ENCODE measurements around the gene TMEM163. TPM values are rescaled to one million over a fixed set of nuclear protein-coding genes. Genes with fewer than 3 reads are reported as not detected.

The TMEM163 gene
- total RNA-seq, 6 donors from 2014 or later: 19.3 to 71.6 (median 26.7) TPM

DNA sequence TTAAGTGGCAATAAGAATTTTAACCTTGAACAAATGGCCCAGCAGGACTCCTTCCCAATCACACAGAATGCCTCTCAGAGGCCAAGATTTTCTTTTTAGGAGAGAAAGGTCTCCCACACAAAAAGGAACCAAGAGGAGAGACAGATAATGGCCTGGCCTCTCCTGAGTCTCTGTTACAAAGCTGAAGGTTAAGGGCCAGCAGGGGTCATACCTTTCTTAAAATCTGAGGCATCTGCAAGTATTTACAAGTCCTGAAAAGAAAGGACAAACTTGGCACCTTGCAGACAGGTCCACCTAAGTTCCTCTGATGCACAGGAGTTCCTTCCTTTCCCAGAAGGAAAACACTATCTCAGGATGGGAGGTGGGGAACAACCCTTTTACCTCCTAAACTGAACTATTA, 142.3 kb downstream of the TMEM163 start:
- no peaks in the 10 kb centered on the region for H3K36me3 ChIP-seq
- DNase-seq: no peak
- ATAC-seq (ENCODE audit: low FRiP score in 2 of 2): no peak
- H3K4me1 ChIP-seq: peaks cover 0 to 1% (median 0%) of the 10 kb centered on the region in 4 donors
- no peaks in the 10 kb centered on the region for H3K27me3 ChIP-seq
- H3K9me3 ChIP-seq: no peaks in the 10 kb centered on the region
- no peak overlapping the region for H3K27ac ChIP-seq
- no peak overlapping the region for H3K4me3 ChIP-seq
- no peak for TF ChIP-seq POLR2A (IDR thresholded peaks at IDR 0.05)
- TF ChIP-seq POLR2AphosphoS5 (IDR thresholded peaks at IDR 0.05): no peak
- TF ChIP-seq EP300 (IDR thresholded peaks at IDR 0.05): no peak
- TF ChIP-seq, protein P1, sequence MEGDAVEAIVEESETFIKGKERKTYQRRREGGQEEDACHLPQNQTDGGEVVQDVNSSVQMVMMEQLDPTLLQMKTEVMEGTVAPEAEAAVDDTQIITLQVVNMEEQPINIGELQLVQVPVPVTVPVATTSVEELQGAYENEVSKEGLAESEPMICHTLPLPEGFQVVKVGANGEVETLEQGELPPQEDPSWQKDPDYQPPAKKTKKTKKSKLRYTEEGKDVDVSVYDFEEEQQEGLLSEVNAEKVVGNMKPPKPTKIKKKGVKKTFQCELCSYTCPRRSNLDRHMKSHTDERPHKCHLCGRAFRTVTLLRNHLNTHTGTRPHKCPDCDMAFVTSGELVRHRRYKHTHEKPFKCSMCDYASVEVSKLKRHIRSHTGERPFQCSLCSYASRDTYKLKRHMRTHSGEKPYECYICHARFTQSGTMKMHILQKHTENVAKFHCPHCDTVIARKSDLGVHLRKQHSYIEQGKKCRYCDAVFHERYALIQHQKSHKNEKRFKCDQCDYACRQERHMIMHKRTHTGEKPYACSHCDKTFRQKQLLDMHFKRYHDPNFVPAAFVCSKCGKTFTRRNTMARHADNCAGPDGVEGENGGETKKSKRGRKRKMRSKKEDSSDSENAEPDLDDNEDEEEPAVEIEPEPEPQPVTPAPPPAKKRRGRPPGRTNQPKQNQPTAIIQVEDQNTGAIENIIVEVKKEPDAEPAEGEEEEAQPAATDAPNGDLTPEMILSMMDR (IDR thresholded peaks at IDR 0.05): no peak

DNA sequence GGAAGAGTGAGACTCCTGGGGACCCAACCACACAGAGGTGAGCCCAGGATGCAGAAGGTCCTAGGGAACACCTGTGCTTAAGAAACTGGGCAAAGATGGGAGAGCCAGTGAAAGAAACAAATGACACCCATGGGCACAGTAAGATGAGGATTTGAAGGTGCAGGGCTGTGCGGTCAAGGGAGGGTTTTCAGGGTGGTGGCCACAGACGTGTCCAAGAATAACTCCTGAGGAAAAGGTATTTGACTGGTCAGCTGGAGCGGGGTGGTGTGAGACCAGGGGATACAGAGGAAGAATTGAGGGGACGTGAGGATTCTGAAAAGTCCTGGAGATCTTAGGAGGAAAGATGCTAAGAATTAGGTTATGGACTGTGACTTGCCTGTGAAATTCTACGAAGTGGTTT, 142.9 kb downstream of the TMEM163 start:
- WGBS, 2 donors: 80 to 93% methylated on average over 5 of the region's 5 CpGs

DNA sequence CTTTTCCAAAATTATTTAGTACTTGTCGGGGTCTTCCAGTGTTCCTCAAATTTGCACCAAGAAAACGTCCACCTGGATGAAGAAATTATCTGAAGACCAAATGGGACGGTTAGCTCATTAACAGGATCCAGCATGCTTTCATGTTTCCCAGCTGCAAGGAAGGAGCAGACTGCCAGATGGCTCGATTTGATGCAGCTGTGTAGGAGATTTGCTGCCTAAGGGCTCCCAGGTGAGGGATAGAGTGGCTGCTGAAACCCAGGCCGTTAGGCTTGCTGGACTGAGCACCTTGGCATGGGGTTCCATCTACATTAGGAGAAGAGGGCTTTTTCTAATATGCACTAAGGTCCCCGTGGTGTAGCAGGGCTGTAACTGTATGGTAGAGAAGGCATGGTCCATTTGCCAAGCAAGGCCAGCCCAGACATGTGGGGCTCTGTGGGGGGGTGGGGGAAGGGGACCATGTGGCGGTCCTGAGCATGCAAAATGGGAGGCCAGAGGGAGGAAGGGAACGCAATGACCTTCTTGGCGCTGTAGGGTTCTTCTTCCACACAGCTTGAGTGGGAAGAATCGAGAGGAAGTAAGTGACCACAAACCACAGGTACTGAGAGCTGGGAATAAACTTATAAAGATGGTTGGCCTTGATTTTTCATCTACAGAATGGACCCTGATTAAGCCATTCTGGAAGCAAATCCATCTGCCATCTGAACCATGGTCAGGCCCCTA, 144.0 kb downstream of the TMEM163 start:
- TF ChIP-seq EP300 (IDR thresholded peaks at IDR 0.05): no peak
- TF ChIP-seq POLR2A (IDR thresholded peaks at IDR 0.05): no peak
- TF ChIP-seq POLR2AphosphoS5 (IDR thresholded peaks at IDR 0.05): no peak
- TF ChIP-seq, protein P1 (IDR thresholded peaks at IDR 0.05): no peak
- ATAC-seq (ENCODE audit: low FRiP score in 2 of 2): no peak
- H3K36me3 ChIP-seq: no peaks in the 10 kb centered on the region
- H3K27ac ChIP-seq: no peak overlapping the region
- H3K9me3 ChIP-seq: no peaks in the 10 kb centered on the region
- no peak overlapping the region for H3K4me3 ChIP-seq
- DNase-seq: no peak
- no peaks in the 10 kb centered on the region for H3K27me3 ChIP-seq
- H3K4me1 ChIP-seq: no peaks in the 10 kb centered on the region
- 77 to 80% methylated on average over 9 to 10 of the region's 10 CpGs for WGBS, 2 donors

More for the DNA sequence above, 142.9 kb downstream of the TMEM163 start:
- TF ChIP-seq POLR2AphosphoS5 (IDR thresholded peaks at IDR 0.05) (no peak), POLR2A (IDR thresholded peaks at IDR 0.05) (no peak), EP300 (IDR thresholded peaks at IDR 0.05) (no peak)
- TF ChIP-seq, protein P1 (IDR thresholded peaks at IDR 0.05): no peak
- ATAC-seq (ENCODE audit: low FRiP score in 2 of 2): no peak
- Histone ChIP-seq H3K27me3 (no peaks in the 10 kb centered on the region), H3K27ac (no peak overlapping the region), H3K9me3 (no peaks in the 10 kb centered on the region), H3K36me3 (no peaks in the 10 kb centered on the region), H3K4me3 (no peak overlapping the region), H3K4me1 (no peaks in the 10 kb centered on the region)
- no peak for DNase-seq

DNA sequence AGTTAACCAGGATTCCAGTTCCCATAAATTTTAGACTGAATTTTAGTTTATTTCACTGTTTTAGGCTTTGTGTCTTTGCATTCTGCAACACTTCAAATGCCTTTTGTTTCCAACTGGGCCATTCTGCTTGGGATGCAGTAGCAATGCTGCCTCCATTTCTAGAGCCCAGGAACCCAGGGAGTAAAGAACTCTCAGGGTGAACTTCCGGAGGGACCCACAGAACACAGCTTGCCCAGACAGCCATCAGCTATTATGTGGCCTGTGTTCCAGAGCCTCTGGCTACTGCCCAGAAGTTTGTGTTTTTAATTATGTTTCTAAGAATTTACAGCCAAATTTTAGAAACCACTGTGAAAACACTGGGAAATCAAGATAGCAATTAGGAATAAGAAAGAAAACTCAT, 145.1 kb downstream of the TMEM163 start:
- no peaks in the 10 kb centered on the region for H3K9me3 ChIP-seq
- no peak overlapping the region for H3K4me3 ChIP-seq
- no peak overlapping the region for H3K27ac ChIP-seq
- H3K36me3 ChIP-seq: no peaks in the 10 kb centered on the region
- TF ChIP-seq POLR2A (IDR thresholded peaks at IDR 0.05) (no peak), POLR2AphosphoS5 (IDR thresholded peaks at IDR 0.05) (no peak), EP300 (IDR thresholded peaks at IDR 0.05) (no peak)
- TF ChIP-seq, protein P1 (IDR thresholded peaks at IDR 0.05): no peak
- ATAC-seq (ENCODE audit: low FRiP score in 2 of 2) (no peak), DNase-seq (no peak)
- WGBS, 2 donors: 85 to 93% methylated on average over 1 of the region's 1 CpG
- no peaks in the 10 kb centered on the region for H3K27me3 ChIP-seq
- no peaks in the 10 kb centered on the region for H3K4me1 ChIP-seq

DNA sequence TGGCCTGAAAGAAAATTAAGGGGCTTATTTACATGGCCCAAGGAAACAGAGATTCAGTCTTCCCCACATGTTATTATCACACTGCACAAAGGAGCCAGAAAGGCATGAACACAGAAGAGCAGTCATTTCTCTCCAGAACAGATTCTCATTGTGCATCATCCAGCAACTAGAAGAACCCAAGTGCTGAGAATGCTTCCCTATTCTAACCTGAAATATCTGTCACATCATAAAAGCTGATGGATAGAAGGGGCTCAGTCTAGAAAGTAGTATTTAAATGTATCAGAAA, 145.8 kb downstream of the TMEM163 start:
- Histone ChIP-seq H3K27ac (no peak overlapping the region), H3K36me3 (no peaks in the 10 kb centered on the region), H3K4me1 (no peaks in the 10 kb centered on the region), H3K9me3 (no peaks in the 10 kb centered on the region), H3K27me3 (no peaks in the 10 kb centered on the region), H3K4me3 (no peak overlapping the region)
- no peak for TF ChIP-seq POLR2A (IDR thresholded peaks at IDR 0.05)
- TF ChIP-seq POLR2AphosphoS5 (IDR thresholded peaks at IDR 0.05): no peak
- ATAC-seq (ENCODE audit: low FRiP score in 2 of 2) (no peak), DNase-seq (no peak)
